DMS153 treated with DMSO at 0.1 percent for 48 hours (cell line): ENCODE measurements around the gene RNU5B-1.

ENCODE experiments used
- DNase-seq: peaks from one replicate; lab custom pipeline; 2025; ENCODE audit not compliant: unreplicated experiment; lab: John Stamatoyannopoulos, UW

RNU5B-1 gene

DNA sequence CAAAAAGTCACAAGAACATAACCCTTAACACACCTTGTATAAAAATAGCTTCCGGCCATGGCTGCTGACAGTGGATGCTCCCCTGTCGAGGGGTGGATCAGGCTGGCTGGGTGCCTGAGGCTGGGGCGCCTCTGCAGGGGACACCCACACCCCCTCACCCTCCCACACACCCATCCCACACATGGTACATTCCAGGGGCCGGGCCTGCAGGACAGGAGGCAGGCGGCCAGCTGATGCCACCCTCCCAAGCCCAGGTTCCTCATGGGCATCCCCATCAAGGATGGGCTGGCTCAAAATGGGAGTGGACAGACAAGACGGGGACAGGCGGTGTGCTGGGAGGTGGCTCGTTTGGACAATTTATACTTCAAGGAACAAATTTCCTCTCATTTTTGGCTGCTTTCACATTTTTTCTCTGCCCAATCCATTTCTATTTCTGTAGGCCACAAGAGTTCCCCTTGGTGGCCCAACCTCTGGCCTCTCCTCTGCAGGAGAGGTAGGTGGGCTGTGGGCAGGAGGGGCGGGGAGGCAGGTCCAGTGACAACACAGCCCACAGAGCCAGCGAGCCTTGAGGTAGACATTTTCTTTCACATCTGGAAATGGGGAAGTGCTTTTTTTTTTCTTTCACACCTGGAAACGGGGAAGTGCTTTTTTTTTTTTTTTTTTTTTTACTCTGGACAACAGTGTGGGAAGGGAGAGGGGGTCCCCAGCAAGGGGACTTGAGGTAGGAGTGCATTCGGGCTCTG lies 23.3 kb downstream of the RNU5B-1 start:
- DNase-seq, result no peak

DNA sequence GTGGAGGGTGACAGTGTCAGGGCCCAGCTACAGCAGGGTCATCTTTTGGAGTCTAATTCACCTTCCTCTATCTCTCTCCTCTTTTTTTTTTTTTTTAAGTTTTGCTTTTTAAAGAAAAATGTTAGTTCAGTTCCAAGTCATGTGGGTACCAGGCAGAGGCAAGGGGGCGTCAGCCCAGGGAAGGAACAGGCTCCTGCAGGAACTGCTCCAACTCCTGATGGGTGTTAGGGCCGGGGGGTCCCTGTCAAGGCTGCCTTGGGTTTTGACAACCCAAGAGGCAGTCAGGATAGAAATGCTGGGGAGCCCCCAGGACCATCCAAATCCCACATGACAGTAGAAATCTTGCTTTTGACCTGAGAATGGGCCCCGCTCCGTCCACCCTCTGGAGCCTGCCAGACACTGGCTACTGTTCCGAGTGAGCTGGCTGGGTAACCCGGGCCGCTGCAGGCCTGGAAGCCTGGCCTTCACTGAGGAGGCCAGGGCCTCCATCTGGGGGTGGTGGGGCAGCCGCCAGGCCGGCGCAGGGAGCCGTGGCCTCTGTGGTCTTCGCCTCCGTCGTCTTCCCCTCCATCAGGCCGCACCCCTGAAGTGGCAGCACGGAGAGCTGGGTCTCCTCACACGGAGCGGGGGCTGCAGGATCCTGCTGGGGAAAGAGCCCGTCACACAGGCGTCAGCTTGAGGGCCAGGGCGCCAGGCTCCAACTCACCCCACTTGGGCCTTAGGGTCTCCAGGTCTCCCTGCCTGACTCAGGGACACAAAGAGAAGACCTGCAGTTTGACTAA lies 24.2 kb downstream of the RNU5B-1 start:
- no peak for DNase-seq

- no peak for DNase-seq
These were observed 25.0 kb downstream of the RNU5B-1 start for GRCh38 chr15:65329288-65329983.

DNA sequence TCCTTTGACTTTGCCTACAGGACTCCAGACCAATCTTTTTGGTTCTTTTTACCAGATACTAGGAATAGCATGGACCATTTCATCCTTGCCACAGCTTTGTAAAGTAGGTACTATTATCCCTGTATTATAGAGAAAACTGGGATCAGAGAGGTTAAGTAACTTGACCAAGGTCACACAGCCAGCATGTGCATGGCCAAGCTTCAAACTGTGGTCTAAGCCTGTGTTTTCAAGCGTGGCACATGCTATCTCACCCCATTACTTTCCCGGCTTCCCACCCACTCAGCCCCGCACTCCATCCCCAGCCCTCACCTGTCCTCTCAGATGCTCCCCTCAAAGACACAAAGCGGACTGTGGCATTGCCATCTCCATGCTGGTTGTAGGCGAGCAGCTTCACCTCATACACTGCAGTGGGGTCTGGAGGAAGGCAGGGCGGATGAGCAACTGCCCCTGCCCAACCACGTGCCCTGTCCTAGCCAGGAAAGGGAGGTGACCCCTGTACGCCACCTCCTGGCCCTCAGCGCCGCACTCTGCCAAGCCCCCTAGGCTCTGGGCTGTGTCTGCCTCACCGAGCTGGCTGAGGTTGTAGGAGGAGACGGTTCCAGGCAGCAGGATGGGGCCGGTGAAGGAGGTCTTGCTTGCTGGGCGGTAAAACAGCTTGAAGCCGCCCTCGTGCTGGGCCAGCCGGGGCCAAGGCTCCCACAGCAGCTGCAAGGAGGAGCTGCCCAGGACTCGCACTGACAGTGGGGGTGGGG lies 25.7 kb downstream of the RNU5B-1 start:
- DNase-seq, result no peak

DNA sequence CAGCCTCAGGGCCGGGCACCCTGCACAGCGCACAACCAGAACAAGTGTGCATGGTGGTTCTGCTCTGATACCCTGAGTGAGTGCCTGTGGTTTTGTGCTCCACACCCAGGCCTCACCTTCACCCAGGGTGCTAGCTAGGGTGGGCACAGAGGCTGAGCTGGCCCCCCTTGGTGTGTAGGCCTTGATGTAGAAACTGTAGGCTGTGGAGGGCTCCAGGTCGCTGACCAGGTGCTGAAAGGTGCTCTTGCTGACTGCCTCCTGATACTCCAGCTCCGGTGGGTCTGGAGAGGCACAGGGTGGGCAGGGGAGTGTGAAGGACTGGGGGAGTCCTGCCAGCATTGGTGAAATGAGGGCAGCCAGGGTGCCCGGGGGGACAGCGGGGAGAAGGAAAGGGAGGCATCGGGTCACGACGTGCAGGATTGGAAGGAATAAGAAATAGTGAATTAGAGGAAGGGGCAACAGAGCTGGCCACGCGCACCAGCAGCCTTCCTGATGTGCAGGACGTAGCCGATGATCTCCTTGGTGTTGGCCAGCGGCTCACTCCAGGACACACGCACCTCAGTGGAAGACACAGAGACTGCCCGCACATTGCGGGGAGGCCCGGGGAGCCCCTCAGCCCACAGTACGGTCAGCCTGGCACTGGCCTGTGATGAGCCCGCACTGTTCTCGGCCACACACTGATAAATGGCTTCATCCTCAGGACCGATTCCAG lies 26.6 kb downstream of the RNU5B-1 start:
- no peak for DNase-seq

- DNase-seq, result no peak
These were observed 27.3 kb downstream of the RNU5B-1 start for GRCh38 chr15:65331811-65332210.

GRCh38 chr15:65332391-65333147 lies 28.1 kb downstream of the RNU5B-1 start:
- no peak for DNase-seq

- no peak for DNase-seq
These were observed 28.8 kb downstream of the RNU5B-1 start for GRCh38 chr15:65333148-65333820.

- DNase-seq, result no peak
These were observed 29.4 kb downstream of the RNU5B-1 start for GRCh38 chr15:65333856-65334255.

DNA sequence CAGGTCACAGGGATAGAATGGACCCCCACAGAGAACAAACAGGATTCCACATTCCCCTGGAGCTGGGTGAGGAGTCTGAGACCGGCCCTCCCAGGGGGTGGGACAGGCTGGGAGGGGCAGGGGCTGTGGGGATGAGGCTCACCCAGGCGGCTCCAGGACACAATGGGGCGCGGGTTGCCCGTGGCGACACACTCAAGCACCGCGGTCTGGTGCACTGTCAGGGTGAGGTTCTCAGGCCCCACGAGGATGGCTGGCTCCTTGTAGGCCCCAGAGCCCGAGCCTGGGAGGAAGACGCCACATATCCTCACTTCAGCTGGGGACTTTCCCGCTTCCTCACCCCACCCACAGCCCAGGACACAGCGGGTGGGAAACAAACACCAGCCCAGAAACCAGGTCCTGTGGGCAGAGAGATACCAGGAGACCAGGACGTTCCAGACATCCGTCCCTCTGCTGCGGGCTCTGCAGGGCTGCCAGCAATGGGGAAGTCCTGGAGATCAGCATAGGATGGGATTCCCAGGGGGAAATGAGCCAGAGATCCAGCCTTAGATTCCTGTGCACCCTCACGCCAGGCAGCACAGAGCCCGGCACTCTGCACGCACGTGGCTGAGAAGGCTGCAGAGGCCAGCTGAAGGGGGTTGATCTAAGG lies 30.2 kb downstream of the RNU5B-1 start:
- DNase-seq, result no peak

- no peak for DNase-seq
These were observed 31.0 kb downstream of the RNU5B-1 start for GRCh38 chr15:65335278-65336055.

GRCh38 chr15:65336493-65337435 lies 32.3 kb downstream of the RNU5B-1 start:
- DNase-seq, result no peak

DNA sequence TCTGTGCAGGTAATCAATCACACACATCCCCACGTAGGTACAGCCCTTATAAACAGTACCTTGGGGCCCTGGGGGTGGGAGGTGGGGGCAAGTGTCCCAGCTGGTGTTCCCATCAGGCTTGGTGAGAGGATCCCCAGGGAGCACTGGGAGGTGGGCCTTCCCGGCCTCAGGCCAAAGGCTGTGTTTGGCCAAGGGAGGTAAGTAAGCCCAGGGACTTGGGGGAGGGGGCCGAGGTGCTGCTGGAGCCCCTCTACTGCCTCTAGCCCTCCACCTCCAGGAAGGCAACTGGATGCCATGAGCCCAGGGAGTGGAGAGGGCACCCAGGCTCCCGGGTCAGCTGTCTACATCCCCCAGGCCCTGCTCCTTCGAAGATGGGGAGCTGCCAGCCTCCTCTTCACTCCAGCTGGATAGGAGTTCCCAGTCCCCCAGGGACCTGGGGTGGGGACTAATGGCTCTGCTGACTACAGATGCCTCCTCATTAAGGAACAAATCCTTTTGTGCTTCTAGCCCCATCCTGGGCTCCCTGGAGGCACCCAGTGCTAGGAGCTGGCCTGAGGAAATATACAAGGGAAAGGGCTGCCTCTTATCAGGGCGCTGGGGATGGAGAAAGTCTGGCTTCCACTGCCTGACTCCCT lies 33.1 kb downstream of the RNU5B-1 start:
- no peak for DNase-seq

- DNase-seq, result no peak
These were observed 33.9 kb downstream of the RNU5B-1 start for GRCh38 chr15:65338366-65338765.

GRCh38 chr15:65338823-65339222 lies 34.3 kb downstream of the RNU5B-1 start:
- DNase-seq, result no peak

- DNase-seq, result no peak
These were observed 34.9 kb downstream of the RNU5B-1 start for GRCh38 chr15:65339416-65339815.
